Stimulated activated effector memory CD8-positive, alpha-beta T cell treated with anti-CD3 and anti-CD28 coated beads, Interleukin-12 subunit alpha, Interleukin-12 subunit beta, amount 100 ng/mL, for 72 hours (primary cell): ENCODE results near the gene PCLAF.
"Not testable (repeated sequence)": the region's sequence is repeated elsewhere in the genome, so short reads cannot be mapped to it uniquely, and the experiment has no call there.

Experiments
- ATAC-seq: fragments of 150-1000 bp; cut with Tn5 transposase; 2 replicates; pipeline ENCODE4 v1.10.0; 2021
- DNase-seq, 2 donors: peaks; one replicate each; pipeline ENCODE4 v3.0.0; 2021 to 2022; ENCODE audit warnings: low spot score in 2 of 2
- H3K27ac Mint-ChIP-seq: one replicate; pipeline ENCODE4 v1.8.0; 2022; ENCODE audit warnings: mild to moderate bottlenecking, mixed read lengths
- H3K36me3 Mint-ChIP-seq: one replicate; pipeline ENCODE4 v1.8.0; 2022; ENCODE audit warnings: mild to moderate bottlenecking, mixed read lengths
- H3K4me1 Mint-ChIP-seq: one replicate; pipeline ENCODE4 v1.8.0; 2022; ENCODE audit warnings: mixed read lengths
- H3K4me3 Mint-ChIP-seq: one replicate; pipeline ENCODE4 v1.8.0; 2022; ENCODE audit warnings: mild to moderate bottlenecking, mixed read lengths
- H3K9me3 Mint-ChIP-seq: one replicate; pipeline ENCODE4 v1.8.0; 2022; ENCODE audit warnings: mixed read lengths

Gene PCLAF, protein sequence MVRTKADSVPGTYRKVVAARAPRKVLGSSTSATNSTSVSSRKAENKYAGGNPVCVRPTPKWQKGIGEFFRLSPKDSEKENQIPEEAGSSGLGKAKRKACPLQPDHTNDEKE

DNA sequence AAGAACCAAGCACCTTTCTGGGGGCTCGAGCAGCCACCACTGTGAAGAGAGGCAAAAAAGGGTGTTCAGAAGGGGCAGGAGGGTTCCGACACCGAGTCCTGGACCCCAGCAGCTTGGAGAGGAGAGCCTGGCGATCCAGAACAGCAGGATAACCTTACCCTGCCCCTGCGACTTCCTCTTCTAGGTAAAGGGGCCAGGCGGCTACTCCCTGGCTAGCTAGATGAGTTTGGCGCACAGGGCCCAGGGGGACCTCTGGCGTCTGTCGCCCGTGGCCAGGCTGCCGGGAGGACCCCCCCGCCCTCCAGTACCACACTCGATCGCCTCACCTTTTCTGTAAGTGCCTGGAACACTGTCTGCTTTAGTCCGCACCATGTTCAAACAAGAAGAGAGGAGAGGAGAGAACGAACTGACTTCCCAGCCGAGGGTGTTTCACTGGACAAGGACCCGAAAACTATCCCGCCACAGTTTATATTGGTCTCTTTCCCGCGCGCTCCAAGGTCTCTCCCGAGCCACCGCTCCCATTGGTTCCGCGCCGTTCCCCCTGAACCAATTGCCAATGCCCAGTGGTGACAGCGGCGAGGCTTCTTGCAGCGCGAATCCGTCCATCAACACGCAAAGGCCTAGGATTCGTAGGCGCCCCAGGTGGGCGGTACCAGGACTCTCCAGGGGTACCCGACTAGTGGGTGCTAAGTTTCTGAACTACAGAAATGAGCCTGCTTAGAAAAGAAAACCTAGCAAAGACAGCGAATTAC lies at the start of gene PCLAF:
PCLAF (minus strand) TSS at position 442 of the 752 bp plus-strand sequence; CDS start at position 372, 70 bp downstream.
- no peaks in the 10 kb centered on the region for H3K9me3 Mint-ChIP-seq
- H3K4me1 Mint-ChIP-seq = peaks cover 26% of the 10 kb centered on the region
- DNase-seq (peak; percentile 77 to 96), ATAC-seq (peak; percentile 100)
- peak within 1 kb of the TSS; percentile 81 for H3K4me3 Mint-ChIP-seq
- H3K27ac Mint-ChIP-seq = peak within 1 kb of the TSS; percentile 87
- H3K36me3 Mint-ChIP-seq = peaks cover 40% of the 10 kb centered on the region

DNA sequence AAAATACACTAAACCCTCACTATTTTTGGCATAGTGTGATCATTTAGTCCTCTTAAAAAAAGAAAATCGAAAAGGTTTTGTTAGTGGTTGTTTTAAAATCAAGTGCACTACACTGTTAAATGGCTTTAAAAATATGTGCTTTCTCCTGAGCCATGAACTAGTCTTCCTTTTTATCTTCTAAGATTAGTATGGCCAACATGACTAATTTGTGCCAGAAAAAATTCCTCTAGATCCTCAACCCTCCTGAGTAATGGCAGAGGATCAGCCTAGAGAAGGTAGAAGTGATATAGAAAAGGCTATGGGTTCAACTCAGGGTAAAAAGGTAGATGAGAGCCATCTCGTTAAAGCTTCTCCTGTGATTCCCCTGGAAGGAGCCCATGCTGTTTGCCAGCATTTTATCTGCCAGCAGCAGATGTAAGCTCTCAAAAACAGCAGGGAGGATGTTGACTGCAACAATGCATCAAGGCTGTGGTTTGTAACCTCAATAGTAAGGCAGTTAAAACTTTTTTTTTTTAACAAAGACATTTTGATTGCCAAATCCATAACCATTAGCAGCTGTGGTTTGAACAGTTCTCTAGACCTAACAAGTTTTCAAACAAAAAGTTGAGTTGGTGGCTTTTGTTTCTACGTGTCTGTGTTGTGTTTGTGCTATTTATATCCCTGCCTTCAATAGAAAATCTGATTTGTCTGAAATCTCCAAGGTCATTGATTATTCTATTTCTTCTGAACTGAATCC lies 48.9 kb upstream of the PCLAF start:
- peak; percentile 86 for ATAC-seq
- H3K9me3 Mint-ChIP-seq = no peaks in the 10 kb centered on the region
- peak; percentile 4 to 52 for DNase-seq
- peaks cover 35% of the 10 kb centered on the region for H3K36me3 Mint-ChIP-seq
- H3K4me3 Mint-ChIP-seq = peak overlapping the region; percentile 16
- H3K27ac Mint-ChIP-seq = peak overlapping the region; percentile 76
- H3K4me1 Mint-ChIP-seq = peaks cover 23% of the 10 kb centered on the region

DNA sequence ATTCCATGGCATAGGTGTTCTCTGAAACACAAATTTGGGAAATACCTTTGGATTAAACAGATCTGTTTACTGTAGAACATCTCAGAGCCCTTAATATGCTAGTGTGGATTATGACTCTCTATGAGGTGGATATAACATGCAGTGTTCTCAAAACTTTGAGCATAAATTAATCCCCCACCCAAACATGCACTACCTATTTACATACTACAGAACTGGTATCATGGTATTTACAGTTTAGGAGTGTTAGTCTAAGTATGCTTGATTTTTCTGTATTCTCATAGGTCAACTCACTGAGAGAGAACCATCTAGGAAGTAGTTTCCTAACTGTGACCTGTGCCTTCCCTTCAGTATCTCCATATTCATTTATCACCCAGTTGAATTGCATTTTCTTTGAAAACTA lies 48.2 kb upstream of the PCLAF start:
- Mint-ChIP-seq H3K36me3 (peaks cover 43% of the 10 kb centered on the region), H3K4me3 (peak overlapping the region; percentile 16), H3K27ac (peak overlapping the region; percentile 76), H3K4me1 (peaks cover 23% of the 10 kb centered on the region), H3K9me3 (no peaks in the 10 kb centered on the region)
- ATAC-seq = peak; percentile 83
- no peak for DNase-seq

DNA sequence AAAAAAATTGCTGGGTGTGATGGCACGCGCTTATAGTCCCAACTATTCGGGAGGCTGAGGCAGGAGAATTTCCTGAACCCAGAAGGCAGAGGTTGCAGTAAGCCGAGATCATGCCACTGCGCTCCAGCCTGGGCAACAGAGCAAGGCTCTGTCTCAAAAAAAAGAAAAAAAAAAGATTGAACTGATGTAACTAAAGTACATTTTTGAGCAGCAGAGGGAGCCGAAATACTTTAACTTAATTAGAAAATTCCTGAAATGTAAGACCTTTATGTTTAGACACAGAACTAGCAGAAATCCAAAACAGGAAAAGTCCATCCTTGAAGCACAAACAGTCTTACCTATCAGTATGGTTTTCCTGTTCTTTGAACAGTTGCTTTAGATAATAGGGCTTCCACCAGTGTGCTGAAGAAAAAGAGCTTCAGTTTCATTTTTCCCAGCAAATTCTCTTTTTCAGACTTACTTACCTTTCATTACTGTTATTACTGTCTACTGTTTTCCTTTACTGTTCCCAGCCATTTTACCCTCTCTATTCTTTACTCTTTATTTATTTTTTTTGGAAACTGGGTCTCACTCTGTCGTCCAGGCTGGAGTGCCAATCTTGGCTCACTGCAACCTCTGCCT lies 45.7 kb upstream of the PCLAF start:
- peak overlapping the region; percentile 0 for H3K27ac Mint-ChIP-seq
- DNase-seq (no peak), ATAC-seq (no peak)
- no peaks in the 10 kb centered on the region for H3K9me3 Mint-ChIP-seq
- H3K36me3 Mint-ChIP-seq = peaks cover 63% of the 10 kb centered on the region
- H3K4me1 Mint-ChIP-seq = peaks cover 23% of the 10 kb centered on the region
- no peak overlapping the region for H3K4me3 Mint-ChIP-seq

DNA sequence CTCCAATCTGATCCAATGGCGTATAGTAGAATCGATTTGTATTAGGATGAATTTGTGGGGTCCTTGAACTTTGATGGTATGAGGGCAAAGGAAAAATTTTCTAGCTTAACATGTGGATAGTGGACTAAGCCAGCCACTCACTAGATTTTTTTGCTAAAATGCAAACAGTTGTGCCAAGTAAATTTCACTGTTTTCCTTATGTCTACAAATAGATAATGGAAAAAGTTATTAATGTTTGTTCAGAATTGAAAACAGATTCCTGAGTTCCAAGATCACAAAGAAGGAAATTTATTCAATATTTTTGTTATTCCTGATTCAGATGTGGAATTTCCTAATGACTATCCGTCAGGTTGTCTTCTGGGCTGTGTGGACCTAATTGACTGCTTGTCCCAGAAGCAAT lies 44.0 kb upstream of the PCLAF start:
- H3K27ac Mint-ChIP-seq = no peak overlapping the region
- no peak for DNase-seq
- H3K4me3 Mint-ChIP-seq = no peak overlapping the region
- no peak for ATAC-seq
- H3K9me3 Mint-ChIP-seq = no peaks in the 10 kb centered on the region
- peaks cover 80% of the 10 kb centered on the region for H3K36me3 Mint-ChIP-seq
- peaks cover 17% of the 10 kb centered on the region for H3K4me1 Mint-ChIP-seq

DNA sequence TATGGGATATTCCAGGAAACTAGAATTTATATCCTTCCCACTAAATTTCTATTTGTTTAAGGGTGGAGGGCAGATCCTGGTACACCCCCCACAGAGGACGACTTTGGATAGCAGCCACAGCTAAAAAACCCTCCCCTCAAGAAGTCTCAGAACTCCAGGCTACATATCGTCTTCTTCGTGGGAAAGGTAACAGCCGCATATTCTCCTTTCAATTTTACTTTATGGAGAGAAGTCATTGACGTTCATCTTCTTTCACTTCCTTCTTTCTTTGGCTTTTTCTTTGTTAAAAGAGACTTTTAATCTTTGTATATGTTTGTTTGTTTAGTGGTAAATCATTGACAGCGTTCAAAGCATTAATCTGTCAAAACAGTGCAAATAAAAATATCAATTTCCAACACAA lies 42.7 kb upstream of the PCLAF start:
- Mint-ChIP-seq H3K27ac (no peak overlapping the region), H3K4me1 (peaks cover 7% of the 10 kb centered on the region), H3K9me3 (no peaks in the 10 kb centered on the region), H3K4me3 (no peak overlapping the region), H3K36me3 (peaks cover 92% of the 10 kb centered on the region)
- ATAC-seq (no peak), DNase-seq (no peak)

DNA sequence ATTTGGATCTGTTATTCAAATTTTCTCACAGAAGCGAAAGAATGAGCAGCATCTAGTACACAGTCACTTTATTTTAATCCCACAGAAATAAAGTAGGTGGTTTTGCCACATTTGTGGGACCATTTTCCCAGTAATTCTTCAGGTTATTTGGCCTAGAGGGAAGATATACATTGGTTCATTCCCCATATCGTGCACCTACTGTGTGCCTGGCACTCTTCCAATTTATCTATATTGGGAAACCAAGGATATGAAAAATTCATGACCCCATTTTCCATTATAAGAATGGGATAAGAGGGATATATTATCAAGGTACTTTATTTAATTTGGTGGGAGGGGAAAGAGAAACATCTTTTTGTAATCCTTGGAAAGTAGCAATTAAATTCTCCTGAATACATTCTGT lies 41.5 kb upstream of the PCLAF start:
- DNase-seq (no peak), ATAC-seq (no peak)
- H3K9me3 Mint-ChIP-seq = no peaks in the 10 kb centered on the region
- no peak overlapping the region for H3K4me3 Mint-ChIP-seq
- peaks cover 98% of the 10 kb centered on the region for H3K36me3 Mint-ChIP-seq
- H3K4me1 Mint-ChIP-seq = peaks cover 5% of the 10 kb centered on the region
- H3K27ac Mint-ChIP-seq = no peak overlapping the region

DNA sequence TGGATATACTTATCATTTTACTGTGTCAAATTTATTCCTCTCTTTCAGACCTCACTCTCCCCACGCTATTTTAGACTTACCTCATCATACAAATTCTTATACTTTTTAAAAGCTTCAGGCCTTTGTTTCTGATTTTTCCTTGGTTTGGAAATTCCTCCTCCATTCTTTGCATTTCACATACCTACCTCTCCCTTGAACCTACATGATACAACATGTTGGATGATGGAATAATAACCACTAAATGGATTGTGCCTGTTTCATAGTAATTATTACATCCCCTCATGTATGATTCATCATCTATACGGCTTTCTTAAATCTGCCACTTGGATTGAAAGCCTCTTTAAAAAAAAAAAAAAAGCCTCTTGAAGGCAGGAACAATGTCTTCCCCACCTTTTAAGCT lies 31.0 kb upstream of the PCLAF start:
- Mint-ChIP-seq H3K4me3 (no peak overlapping the region), H3K4me1 (no peaks in the 10 kb centered on the region), H3K9me3 (no peaks in the 10 kb centered on the region), H3K36me3 (peaks cover 98% of the 10 kb centered on the region), H3K27ac (peak overlapping the region; percentile 3)
- ATAC-seq (no peak), DNase-seq (no peak)

DNA sequence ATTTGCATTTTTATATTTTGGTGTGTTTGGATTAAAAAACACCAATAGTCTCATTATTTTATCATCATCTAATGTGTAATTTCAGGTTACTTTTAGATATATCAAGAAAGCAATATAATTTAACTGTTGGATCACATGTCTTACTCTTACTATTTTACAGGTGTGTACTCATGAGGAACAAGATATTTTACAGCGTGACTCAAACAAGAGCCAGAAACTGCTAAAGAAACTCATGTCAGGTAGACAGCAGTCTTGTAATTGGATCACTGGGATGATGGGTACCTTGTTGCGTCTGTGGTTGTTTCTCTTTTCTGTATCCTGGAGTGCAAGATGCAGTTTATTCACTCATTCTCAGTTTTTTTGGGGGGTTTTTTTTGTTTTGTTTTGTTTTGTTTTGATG lies 19.3 kb upstream of the PCLAF start:
- Mint-ChIP-seq H3K4me1 (no peaks in the 10 kb centered on the region), H3K9me3 (no peaks in the 10 kb centered on the region), H3K4me3 (no peak overlapping the region), H3K27ac (no peak overlapping the region), H3K36me3 (peaks cover 98% of the 10 kb centered on the region)
- DNase-seq = no peak
- ATAC-seq = no peak

DNA sequence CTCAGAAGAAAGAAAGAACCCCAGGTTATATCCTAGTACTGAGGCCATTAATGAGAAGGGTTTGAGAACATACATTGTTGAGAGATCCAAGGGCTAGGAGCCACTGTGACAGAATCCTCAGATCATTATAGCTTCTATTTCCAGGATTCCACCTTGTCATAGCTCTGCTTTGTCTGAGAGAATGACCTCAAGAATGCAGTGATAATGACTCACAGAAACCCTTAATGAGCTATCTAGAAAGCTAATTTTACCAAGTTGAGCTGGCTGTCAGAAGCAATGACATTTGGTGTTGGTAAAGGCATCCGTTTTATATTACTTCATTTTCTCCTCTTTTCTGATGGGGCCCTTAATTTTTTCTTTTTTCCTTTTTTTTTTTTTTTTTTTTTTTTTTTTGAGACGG lies 17.3 kb upstream of the PCLAF start:
- Mint-ChIP-seq H3K9me3 (no peaks in the 10 kb centered on the region), H3K36me3 (peaks cover 100% of the 10 kb centered on the region), H3K4me1 (no peaks in the 10 kb centered on the region), H3K27ac (no peak overlapping the region), H3K4me3 (no peak overlapping the region)
- ATAC-seq (peak; percentile 34), DNase-seq (no peak)

DNA sequence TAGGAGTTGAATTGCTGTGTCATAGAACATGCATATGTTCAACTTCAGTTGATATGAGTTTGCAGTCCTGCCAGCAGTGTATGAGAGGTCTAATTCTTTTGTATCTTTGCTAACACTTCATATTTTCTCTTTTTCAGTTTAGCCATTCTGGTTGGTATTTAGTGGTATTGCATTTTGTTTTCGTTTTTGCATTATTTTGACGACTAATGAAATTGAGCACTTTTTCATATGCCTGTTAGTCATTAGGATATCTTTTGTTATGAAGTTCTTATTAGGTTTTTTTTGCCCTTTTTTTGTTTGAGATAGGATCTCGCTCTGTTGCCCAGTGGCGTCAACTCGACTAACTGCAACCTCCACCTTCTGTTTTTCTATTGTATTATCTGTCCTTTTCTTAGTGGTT lies 15.5 kb upstream of the PCLAF start:
- Mint-ChIP-seq H3K4me1 (no peaks in the 10 kb centered on the region), H3K4me3 (no peak overlapping the region), H3K9me3 (no peaks in the 10 kb centered on the region), H3K36me3 (peaks cover 94% of the 10 kb centered on the region), H3K27ac (no peak overlapping the region)
- no peak for ATAC-seq
- no peak for DNase-seq

DNA sequence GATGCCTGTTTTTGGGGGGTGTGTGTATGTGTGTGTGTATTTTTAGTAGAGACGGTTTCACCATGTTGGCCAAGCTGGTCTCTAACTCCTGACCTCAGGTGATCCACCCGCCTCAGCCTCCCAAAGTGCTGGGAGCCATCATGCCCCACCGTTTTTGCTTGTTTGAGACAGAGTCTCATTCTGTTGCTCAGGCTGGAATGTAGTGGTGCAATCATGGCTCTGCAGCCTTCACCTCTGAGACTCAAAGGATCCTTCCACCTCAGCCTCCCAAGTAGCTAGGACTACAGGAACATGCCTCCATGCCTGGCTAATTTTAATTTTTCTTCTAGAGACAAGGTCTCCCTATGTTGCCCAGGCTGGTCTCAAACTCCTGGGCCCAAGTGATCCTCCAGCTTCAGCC lies 11.2 kb upstream of the PCLAF start:
- not testable (repeated sequence) for ATAC-seq, H3K4me3 Mint-ChIP-seq, H3K27ac Mint-ChIP-seq, DNase-seq, H3K9me3 Mint-ChIP-seq
- Mint-ChIP-seq H3K36me3 (peaks cover 76% of the 10 kb centered on the region), H3K4me1 (peaks cover 17% of the 10 kb centered on the region)

DNA sequence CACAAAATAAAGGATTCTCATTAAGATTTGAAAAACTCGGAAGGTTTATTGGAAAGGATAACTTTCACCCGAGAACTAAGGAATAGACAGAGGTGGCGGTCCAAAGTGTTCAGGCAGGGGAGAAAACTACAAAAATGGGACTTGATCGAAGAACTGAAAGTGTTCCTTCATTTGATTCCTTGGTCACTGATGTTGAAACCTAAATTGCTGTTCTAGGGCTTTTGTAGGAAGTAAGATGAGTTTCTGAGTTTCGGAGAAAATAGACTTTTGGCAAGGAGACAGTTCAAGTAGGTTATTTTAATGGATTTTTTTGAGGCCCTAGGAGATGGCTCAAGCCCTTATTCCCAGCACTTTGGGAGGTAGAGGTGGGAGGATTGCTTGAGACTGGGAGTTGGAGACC lies 7.8 kb upstream of the PCLAF start:
- ATAC-seq = no peak
- no peaks in the 10 kb centered on the region for H3K9me3 Mint-ChIP-seq

DNA sequence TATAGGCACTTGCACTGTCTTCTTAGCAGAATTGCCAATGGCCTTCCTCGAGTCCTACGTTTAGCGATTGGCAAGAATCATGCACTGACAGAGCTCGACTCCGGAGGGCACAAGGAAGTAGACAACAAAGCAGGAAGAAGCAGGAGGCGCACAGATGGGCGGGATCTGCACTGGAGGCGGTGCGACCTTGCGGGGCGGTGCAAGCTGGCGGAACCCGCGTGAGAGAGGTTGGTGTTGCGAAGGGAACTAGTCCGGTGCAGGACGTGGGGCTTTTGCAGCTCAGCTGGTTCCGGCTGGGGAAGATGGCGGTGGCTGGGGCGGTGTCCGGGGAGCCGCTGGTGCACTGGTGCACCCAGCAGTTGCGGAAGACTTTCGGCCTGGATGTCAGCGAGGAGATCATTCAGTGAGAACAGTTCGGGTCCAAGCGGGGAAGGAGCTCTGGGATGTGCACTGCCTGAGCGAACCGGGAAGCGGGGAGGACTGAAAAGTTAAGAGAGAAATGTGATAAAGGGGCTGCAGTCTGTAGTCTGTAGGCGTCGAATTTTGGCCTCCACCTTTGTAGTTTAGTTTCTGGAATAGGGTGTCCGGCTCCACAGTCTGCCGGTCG lies 6.4 kb upstream of the PCLAF start, which contains the start of gene TRIP4:
TRIP4 (plus strand) TSS at position 275 of the 607 bp plus-strand sequence; CDS start at position 303, 28 bp downstream.
- H3K36me3 Mint-ChIP-seq = peaks cover 35% of the 10 kb centered on the region
- peaks cover 19% of the 10 kb centered on the region for H3K4me1 Mint-ChIP-seq
- no peaks in the 10 kb centered on the region for H3K9me3 Mint-ChIP-seq
- peak within 1 kb of the TSS; percentile 92 for H3K4me3 Mint-ChIP-seq
- peak within 1 kb of the TSS; percentile 92 for H3K27ac Mint-ChIP-seq
- DNase-seq (peak; percentile 87 to 98), ATAC-seq (peak; percentile 100)

More for the DNA sequence above, 7.8 kb upstream of the PCLAF start:
- Mint-ChIP-seq H3K27ac (peak overlapping the region; percentile 92), H3K4me3 (peak overlapping the region; percentile 92), H3K36me3 (peaks cover 44% of the 10 kb centered on the region), H3K4me1 (peaks cover 19% of the 10 kb centered on the region)
- no peak for DNase-seq

DNA sequence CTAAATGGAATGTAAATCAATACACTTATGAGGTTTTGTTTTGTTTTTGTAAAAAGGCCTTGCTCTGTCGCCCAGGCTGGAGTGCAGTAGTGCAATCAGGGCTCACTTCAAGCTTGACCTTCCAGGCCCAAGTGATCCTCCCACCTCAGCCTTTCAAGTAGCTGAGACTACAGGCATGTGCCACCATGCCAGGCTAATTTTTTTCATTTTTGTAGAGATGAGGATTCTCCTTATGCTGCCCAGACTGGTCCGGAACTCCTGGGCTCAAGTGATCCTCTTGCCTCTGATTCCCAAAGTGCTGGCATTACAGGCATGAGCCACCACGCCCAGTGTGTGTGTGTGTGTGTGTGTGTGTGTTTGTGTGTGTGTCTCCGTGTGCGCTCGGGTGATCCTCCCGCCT lies 5.0 kb upstream of the PCLAF start:
- Mint-ChIP-seq H3K9me3 (no peaks in the 10 kb centered on the region), H3K4me1 (peaks cover 31% of the 10 kb centered on the region), H3K27ac (no peak overlapping the region), H3K4me3 (peak overlapping the region; percentile 92), H3K36me3 (peaks cover 29% of the 10 kb centered on the region)
- DNase-seq (no peak), ATAC-seq (no peak)
